SK-N-DZ (cell line): ENCODE measurements around the gene AFTPH.

Experiments used
- DNase-seq: peaks from one replicate; pipeline ENCODE4 v3.0.0-alpha.2; 2015; ENCODE audit warnings: low spot score
- small RNA-seq, 2 experiments: library from RNA; depleted of rRNA; stranded (forward); fragments of <200 nt; gene quantifications; one replicate each; pipeline ENCODE3, GENCODE V24; 2014

Gene AFTPH

DNA sequence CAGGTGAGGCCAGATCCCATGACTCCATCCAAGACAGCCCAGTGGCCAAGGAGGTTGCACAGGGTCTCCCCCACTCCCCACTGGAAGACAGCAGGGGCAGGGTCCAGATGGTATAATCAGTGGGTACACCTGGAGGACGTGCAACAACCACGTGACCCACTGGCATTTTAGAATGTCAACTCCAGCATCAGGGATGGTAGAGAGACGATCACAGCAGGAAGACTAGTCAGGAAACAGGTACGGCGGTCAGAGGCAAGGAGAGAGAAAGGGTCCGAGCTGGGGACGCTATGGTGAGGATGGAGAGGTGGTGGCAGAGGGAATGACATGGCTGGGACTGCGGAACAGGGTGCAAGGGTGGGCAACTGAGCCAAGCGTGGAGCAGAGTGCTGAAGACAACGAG is 106.6 kb downstream of the AFTPH start:
- no peak for DNase-seq

DNA sequence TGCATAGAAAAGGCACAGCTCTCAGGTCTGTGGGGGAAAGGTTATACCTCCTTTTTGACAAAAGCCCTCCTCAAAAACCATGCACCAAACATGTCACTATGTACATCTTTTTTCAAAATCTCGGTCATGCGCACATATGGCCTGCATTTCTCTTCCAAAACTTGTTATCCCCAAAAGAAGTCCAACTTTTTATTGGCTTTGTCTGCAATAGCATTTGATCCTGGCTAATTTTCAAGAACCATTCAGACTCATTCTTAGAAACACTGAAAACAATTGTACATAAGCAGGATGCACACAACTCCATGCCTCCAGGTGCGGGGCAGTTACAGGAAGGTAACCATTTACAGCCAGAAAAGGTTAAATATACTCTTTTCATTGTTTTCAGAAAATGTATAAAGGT is 107.6 kb downstream of the AFTPH start:
- no peak for DNase-seq

DNA sequence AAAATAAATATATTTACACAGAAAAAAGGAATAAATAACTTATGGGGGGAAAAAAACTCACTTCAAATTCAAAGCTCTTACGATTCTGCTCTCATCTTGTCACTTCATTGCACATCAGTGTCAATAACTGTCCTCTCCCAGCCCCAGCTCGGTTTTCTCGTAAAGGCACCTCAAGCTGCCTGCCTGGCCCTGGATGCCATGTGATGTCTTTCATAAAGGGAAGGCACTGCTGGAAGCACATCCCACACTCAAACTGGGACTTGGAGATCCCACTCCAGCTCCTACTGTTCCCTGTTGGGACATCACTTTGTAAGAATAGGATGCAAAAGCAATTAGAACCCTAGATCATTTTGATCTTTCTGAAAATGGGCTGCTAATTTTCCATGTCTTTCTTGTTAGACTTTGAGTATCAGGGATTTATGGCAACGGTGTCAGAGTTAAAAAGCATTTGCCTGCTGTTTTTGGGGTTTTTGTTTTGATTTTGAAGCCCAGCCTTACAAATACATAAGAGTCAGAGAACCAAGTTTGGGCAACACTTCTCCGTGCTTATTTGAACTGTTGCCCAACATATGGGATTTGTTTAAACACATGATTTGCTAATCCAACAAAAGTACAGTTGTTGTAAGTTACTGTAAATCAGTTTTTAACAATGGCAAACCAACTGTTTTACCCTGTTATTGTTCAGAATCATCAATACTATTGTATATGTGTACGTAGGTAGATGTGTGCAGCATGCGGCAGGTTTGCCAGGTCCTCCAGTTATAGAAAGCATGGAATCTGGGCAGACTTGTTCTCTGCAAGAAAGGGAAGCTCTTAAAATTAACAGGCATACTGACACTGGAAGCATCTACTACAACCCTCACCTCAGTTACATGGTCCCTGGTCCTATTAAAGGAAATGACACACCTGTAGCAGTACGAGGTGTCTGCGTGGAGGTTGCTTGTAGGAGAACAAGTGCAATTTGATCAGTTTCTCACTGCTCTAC is 109.0 kb downstream of the AFTPH start:
- no peak for DNase-seq

DNA sequence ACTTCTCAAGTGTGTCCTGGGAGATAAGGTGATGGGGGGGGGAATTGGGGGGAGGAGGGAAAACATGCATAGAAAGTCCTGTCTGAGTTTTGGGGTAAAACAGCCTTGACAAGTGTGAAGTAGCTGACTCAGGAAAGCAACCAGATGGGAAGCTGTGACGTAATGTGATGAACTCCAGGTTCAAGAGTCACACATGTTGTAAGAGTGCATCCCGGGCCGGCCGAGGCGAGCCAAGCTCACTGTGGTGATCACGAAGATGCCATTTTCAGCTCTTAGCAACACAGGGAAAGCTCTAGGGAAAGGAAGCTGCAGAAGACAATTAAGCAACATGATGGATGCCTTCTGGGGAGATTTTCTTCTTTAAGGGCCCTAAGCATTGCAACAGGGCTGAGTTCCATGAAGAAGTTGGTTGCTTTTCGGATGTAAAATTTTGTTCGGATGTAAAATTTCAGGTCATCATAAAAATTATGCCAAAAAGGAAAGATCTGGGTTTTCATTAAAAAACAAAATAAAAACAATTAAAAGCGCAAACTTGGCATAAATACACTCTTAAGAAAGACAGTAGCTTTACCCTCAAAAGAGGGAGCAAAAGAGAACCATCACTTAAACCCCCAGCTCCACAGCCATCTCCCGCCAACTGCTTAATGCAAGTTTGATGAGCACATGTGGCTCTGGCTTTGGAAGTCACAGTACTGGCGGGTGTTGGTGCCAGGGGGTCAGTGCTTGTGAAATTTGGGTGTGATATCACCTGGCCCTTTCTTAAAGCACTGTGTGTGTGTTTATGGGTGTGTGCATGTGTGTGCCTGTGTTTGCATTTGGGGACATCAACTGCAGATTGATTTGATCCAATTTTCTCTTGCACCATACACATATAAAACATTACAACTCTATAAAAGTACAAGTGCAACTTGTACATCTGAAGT is 110.5 kb downstream of the AFTPH start:
- no peak for DNase-seq

DNA sequence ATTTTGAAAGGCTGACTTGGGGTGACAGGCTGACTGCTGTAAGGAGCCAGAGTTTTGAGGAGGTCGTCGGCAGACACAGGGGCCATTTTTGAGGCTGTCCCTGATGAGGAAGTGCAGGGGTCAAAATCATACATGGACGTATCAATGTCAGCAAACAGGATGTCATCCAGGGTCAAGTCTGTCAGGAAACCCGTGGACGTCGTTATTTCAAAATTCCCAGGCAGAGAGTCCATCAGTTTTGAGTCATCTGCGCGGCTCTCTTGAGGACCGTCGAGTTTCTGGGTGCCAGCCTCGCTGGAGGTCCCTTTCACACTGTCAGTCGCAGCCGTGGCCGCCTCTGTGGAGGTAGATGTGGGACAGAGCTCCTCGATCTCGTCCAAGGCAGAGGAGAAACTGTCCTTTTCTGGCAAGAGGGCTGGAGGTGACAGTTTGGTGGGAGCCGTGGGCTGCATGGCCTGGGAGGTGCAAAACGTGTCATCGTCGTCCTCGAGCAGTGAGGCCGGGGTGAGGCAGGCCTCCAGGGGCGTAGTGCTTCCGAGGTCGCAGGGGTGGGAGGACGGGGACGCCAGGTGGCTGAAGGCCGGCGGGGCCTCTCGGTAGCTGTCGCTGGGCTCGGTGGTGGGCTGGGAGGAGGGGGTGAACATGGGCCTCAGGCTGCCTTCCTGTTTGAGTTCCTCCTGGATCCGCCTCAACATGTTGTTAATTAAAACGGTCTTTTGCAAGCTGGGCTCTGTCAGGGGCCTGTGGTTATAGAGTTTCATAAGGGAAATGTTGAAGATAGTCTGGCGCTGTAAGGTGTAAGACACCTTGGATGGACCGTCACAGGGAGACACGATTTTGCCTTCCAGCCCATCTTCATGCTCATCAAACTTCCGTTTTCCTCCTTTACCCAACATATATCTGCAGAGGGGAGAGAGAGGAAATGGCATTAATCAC is 112.1 kb downstream of the AFTPH start:
- DNase-seq: no peak

DNA sequence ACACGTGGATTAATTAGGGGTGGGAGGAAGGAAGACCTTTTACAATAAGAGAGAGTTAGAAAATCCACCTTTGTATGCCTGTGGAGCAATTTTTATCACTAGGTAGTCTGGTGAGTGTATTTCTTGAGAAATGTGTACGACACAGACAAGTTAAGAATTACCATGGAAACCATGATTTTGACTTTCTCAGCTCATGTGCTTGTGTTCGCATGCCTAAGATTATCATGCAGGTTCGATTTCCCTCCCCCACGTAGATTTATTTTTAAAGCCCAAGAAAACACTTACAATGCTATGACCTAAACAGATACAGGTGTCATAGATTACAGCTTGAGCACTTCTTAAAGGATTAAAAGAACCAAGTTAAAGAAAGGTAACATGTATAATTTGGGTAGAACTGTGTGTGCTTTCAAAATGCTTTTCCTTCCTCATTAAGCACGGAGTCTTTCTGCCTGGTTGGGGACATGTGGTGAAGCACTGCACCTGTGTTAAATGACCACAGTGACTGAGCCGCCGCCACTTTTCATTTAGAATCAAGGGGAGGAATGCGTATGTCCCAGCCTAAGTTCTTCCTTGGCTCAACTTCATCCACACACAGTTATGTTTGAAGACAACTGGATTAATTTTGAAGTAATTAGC is 113.0 kb downstream of the AFTPH start:
- DNase-seq: no peak

DNA sequence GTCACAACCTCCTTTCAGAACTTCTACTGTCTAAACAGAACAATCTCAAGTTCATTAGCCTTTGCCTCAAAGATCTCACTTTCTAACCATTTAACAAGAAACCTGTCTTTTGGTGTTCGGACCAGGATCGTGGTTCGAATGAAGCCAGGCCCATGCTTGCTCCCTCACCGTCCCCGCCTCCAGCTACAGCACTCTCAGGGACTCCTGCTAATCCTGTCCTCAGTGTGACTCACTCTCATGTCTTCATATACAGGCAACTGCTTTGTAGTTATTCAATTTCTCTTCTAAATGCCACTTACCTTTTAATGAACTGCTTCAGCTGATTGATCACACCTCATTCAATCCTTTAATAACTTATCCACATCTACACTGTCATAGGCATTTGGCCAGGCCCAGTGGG is 113.8 kb downstream of the AFTPH start:
- DNase-seq: no peak

DNA sequence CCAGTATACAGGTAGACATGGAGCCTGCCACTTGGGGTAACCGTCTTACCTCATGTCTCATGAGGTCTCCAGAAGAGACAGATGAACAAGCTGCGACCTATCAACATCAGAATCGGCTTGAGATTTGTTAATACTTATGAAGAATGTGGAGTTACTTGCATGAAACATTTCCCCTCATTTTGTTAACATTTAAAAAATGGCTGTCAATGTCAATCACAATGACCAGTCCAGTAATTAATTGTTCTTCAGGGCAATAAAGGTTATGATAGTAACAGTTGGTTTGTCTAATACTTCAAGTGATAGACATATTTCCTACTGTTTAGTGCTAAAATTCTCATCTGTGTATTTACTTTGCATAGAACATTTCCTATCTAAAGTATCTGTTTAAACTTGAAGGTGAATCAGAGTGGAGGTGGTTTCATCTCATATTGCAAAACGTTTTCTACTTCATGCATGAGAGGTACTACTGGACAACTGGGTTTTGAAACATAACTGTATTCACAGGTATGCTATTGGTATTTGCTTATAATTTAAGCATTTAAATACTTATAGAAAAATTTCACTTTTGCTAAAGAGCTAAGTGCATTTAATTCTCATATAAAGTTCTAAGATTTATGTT is 114.5 kb downstream of the AFTPH start:
- DNase-seq: no peak

DNA sequence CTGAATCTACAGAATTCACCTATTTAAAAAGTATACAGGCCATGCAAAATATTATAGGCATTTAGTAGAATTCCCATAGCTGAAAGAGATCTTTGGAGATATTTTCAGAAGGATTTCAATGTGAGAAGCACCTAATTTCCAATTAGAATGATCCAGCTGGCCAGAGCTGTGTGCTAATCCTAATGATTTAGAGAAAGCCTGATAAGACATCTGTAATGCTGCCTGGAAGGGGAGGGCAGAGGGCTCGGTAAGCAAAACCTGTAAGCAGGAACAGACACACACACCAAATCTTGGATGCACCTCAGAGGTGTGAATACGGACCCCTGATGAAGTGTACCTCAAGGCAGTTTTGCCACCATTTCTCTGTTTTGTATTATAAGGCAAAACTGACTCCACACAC is 115.6 kb downstream of the AFTPH start:
- DNase-seq: no peak

DNA sequence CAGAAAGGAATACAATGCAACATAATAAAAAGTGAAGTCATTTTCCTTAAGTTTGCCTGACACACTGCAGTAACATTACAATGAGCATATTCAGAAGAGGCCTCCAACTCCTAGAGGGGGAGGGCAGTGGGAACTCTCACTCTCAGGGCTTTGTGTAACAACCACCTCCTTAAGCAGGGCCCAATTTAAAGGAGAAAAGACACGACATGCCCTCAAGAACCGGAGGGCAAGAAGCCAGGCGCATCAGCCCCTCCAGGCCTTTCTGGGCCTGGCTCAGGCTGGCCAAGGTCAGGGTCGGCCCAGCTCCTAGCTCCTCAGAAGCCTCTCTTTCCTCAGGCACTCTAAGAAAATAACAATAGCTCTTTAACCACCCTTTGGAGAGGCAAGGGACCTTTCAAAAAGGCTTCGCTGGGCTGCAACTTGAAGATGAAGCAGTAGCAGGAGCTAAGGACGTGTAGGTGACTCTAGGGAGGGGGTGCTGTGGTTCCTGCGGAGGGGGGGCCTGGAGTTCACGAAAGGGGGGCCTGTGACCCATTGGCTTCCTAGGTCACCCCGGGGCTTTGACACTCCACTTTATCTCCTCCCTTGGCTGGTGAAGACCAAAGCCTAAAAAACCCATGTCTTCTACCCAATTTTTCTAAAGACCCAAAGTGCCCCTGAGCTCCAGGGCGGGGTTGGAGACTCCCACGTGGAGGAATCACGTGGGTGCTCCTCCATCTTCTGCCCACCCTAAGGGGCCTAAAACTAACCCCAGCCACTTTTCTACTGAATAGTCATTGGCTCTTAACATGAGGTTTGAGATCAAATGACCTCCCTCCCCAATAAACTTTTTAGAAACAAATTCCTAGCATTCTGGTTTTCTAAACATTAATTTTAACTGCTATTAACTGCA is 116.3 kb downstream of the AFTPH start:
- no peak for DNase-seq

DNA sequence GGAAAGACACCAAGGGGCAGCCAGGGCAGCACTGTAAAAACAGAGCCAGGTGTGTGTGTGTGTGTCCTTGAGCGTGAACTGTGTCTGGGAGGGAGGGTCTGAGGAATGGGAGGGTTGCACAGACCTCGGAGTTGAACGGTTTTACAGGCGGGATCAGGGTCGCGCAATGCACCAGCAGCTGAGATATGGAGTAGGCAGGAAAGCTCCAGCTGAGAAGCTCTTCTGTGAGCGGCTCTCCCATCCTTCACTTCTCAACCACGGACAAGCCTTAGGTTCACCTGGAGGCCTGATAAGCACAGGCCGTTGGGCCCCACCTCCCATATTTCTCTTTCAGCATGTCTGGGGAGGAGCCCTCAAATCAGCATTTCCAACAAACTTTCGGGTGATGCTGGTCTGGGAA is 117.5 kb downstream of the AFTPH start:
- no peak for DNase-seq

Small RNAs within 50 kb of the gene (small RNA-seq; reads per million reads assigned to genes)
- 0 reads per million in 2 experiments for gene RNU6-100P
